ENCODE data around the gene NOP14.

- TF ChIP-seq POLR2A (IDR thresholded peaks at IDR 0.05; ENCODE audit: low read length) (no peak), GATA1 (IDR thresholded peaks at IDR 0.05; ENCODE audit: low read depth, low read length) (no peak)
These were observed 61.1 kb downstream of the NOP14 start for GRCh38 chr4:2902126-2902525.

Measured in erythroblast (primary cell).